WERI-Rb-1 (cell line): ENCODE measurements around the gene SRRM1.
"Not testable (repeated sequence)": the region's sequence is repeated elsewhere in the genome, so short reads cannot be mapped to it uniquely, and the experiment has no call there.

Experiments used
- DNase-seq: peaks from one replicate; pipeline ENCODE4 v3.0.0-alpha.2; 2020
- H3K27ac ChIP-seq: fragments of 250-450 bp; sonication (Bioruptor Pico); 2 replicates; pipeline ENCODE4 v1.5.1; 2020; ENCODE audit warnings: mild to moderate bottlenecking, moderate library complexity
- H3K27me3 ChIP-seq: fragments of 250-450 bp; sonication (Bioruptor Pico); 2 replicates; pipeline ENCODE4 v1.5.1; 2021; ENCODE audit warnings: mild to moderate bottlenecking, low read depth, moderate library complexity; ENCODE audit not compliant: insufficient read depth, severe bottlenecking
- H3K36me3 ChIP-seq: fragments of 250-450 bp; sonication (Bioruptor Pico); 2 replicates; pipeline ENCODE4 v1.5.1; 2020; ENCODE audit warnings: mild to moderate bottlenecking, moderate library complexity
- H3K4me3 ChIP-seq: 2 replicates; pipeline ENCODE4 v1.5.1; 2011; ENCODE audit warnings: low read depth, mild to moderate bottlenecking, control low read depth, low read length
- H3K9me3 ChIP-seq: fragments of 250-450 bp; sonication (Bioruptor Pico); 2 replicates; pipeline ENCODE4 v1.5.1; 2021; ENCODE audit warnings: mild to moderate bottlenecking, moderate library complexity; ENCODE audit not compliant: severe bottlenecking
- TF ChIP-seq, protein P1 (sequence below): IDR thresholded peaks from 2 replicates; pipeline ENCODE4 v1.5.1; 2011; ENCODE audit warnings: low read depth, mild to moderate bottlenecking, control low read depth, inconsistent platforms, low read length

The SRRM1 gene

DNA sequence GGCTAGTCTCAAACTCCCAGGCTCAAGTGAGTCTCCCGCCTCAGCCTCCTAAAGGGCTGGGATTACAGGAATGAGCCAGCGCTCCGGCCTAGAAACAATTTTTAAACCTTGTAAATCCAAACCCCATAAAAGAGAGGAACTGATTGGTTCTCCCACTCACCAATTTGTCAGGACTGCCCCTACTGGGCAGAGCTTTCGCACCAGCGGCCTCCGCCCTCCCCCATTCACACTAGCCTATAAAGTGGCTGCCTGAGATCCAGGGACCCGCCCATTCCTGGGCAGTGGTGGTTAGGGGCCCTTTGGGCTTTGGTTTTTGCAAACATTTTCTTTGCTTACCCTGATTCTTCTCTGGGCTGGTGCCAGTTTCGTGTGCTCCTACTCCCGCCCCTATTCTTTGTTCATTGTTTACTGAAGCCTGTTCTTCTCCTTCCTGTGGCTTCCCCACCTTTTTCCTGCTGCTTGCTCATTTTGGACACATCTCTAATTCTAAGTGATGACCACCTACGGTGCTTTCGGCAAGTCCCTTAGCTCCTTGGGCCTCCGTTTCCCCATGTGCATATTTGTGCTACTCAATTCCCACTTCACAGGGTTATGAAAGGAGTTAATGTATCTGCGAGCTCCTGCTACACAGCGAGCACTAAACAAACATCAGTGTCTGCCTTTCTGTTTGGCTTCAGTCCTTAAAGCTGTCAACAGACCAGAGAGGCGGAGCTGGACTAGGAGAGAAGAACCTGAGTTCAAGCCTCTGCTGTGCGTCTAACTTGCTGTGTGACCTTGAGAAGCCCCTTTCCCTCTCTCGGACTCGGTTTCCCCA is 62.4 kb downstream of the SRRM1 start:
- Histone ChIP-seq H3K4me3 (no peak overlapping the region), H3K36me3 (no peaks in the 10 kb centered on the region), H3K9me3 (no peaks in the 10 kb centered on the region), H3K27me3 (no peaks in the 10 kb centered on the region), H3K27ac (0 out of 2 replicates have a peak overlapping the region, but pooled peaks have one; percentile 2)
- TF ChIP-seq, protein P1, sequence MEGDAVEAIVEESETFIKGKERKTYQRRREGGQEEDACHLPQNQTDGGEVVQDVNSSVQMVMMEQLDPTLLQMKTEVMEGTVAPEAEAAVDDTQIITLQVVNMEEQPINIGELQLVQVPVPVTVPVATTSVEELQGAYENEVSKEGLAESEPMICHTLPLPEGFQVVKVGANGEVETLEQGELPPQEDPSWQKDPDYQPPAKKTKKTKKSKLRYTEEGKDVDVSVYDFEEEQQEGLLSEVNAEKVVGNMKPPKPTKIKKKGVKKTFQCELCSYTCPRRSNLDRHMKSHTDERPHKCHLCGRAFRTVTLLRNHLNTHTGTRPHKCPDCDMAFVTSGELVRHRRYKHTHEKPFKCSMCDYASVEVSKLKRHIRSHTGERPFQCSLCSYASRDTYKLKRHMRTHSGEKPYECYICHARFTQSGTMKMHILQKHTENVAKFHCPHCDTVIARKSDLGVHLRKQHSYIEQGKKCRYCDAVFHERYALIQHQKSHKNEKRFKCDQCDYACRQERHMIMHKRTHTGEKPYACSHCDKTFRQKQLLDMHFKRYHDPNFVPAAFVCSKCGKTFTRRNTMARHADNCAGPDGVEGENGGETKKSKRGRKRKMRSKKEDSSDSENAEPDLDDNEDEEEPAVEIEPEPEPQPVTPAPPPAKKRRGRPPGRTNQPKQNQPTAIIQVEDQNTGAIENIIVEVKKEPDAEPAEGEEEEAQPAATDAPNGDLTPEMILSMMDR, result no peak
- DNase-seq, result peak; percentile 75

GRCh38 chr1:24706074-24706389 is 62.9 kb downstream of the SRRM1 start:
- not testable (repeated sequence) for DNase-seq, H3K9me3 ChIP-seq, H3K27ac ChIP-seq, H3K4me3 ChIP-seq, H3K27me3 ChIP-seq, H3K36me3 ChIP-seq

- Histone ChIP-seq H3K4me3 (no peak overlapping the region), H3K36me3 (no peaks in the 10 kb centered on the region), H3K27ac (no peak overlapping the region), H3K9me3 (no peaks in the 10 kb centered on the region), H3K27me3 (no peaks in the 10 kb centered on the region)
- no peak for DNase-seq
- TF ChIP-seq, protein P1, result no peak
Measured at GRCh38 chr1:24707687-24708086, 64.6 kb downstream of the SRRM1 start.

DNA sequence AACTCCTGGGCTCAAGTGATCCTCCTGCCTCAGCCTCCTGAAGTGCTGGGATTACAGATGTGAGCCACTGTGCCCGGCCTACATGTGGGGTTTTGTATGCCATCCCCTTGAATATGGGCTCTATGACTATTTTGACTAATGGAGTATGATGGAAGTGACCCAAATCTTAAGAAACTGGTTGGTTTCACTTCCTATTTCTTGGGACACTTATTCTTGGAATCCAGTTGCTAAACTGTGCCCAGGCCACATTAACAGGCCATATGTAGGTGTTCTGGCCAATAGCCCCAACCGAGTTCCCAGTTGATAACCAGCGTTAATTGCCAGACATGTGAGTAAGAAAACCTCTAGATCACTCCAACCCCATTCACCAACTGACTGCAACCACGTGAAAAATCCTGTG is 65.8 kb downstream of the SRRM1 start:
- DNase-seq, result no peak
- no peaks in the 10 kb centered on the region for H3K27me3 ChIP-seq
- TF ChIP-seq, protein P1, result no peak
- H3K4me3 ChIP-seq, result no peak overlapping the region
- no peaks in the 10 kb centered on the region for H3K9me3 ChIP-seq
- no peak overlapping the region for H3K27ac ChIP-seq
- H3K36me3 ChIP-seq, result no peaks in the 10 kb centered on the region

- Histone ChIP-seq H3K27me3 (no peaks in the 10 kb centered on the region), H3K4me3 (no peak overlapping the region), H3K9me3 (no peaks in the 10 kb centered on the region), H3K36me3 (no peaks in the 10 kb centered on the region), H3K27ac (no peak overlapping the region)
- no peak for DNase-seq
- TF ChIP-seq, protein P1, result no peak
Measured at GRCh38 chr1:24709791-24710441, 66.8 kb downstream of the SRRM1 start.

- H3K36me3 ChIP-seq, result no peaks in the 10 kb centered on the region
- TF ChIP-seq, protein P1, result no peak
- H3K4me3 ChIP-seq, result no peak overlapping the region
- no peak overlapping the region for H3K27ac ChIP-seq
- DNase-seq, result no peak
- H3K27me3 ChIP-seq, result no peaks in the 10 kb centered on the region
- H3K9me3 ChIP-seq, result no peaks in the 10 kb centered on the region
Measured at GRCh38 chr1:24711329-24711728, 68.2 kb downstream of the SRRM1 start.
